Measurements from ENCODE around the gene PDGFC.

- no peak for TF ChIP-seq CTCF (conservative IDR thresholded peaks at IDR 0.05; ENCODE audit: low read length)
- TF ChIP-seq EZH2phosphoT487 (IDR thresholded peaks at IDR 0.05; ENCODE audit: borderline replicate concordance, low read depth, low read length) = no peak
Measured at GRCh38 chr4:156782491-156782890, 189.1 kb downstream of the PDGFC start.

Measured in OCI-LY7 (cell line).